GM12878 (cell line): Measurements from ENCODE around the gene NCOA4. TPM values are rescaled to one million over a fixed set of nuclear protein-coding genes. Genes with fewer than 3 reads are reported as not detected.

ENCODE experiments used
- ATAC-seq: fragments of 200-7000 bp; cut with Tn5 transposase; 3 replicates; pipeline ENCODE4 v1.9.1; 2020; ENCODE audit warnings: mild to moderate bottlenecking, moderate library complexity
- BruUV-seq: library from RNA; stranded (reverse); fragments of 400-500 nt; replicated peaks from 2 replicates; lab custom pipeline; 2021; lab: Mats Ljungman, UMichigan
- CTCF ChIA-PET: fragments of 300-600 bp; sonication (Branson Sonifier 250); formaldehyde crosslinking; extraction: SDS; loops from one replicate; lab custom pipeline; 2021; ENCODE audit warnings: inconsistent platforms; lab: Yijun Ruan, JAX
- POLR2A ChIA-PET: fragments of 350-600 bp; formaldehyde crosslinking; extraction: SDS; loops from one replicate; lab custom pipeline; 2021; ENCODE audit warnings: inconsistent platforms; lab: Charles Lee
- RAD21 ChIA-PET: fragments of 300-600 bp; sonication (Branson Sonifier 250); formaldehyde crosslinking; loops from one replicate; lab custom pipeline; 2023; ENCODE audit warnings: antibody characterized with exemption; ENCODE audit not compliant: unreplicated experiment; lab: Charles Lee
- SMC1A ChIA-PET: fragments of 300-600 bp; sonication (Branson Sonifier 250); formaldehyde crosslinking; loops from one replicate; lab custom pipeline; 2023; ENCODE audit not compliant: unreplicated experiment, uncharacterized antibody; lab: Charles Lee
- DNase-seq: peaks from one replicate; pipeline ENCODE4 v3.0.0-alpha.2; 2011; ENCODE audit warnings: low read depth, low spot score
- FAIRE-seq: peaks from 3 replicates; lab custom pipeline; 2011; peaks lifted over from hg19 to GRCh38; lab: Jason Lieb, UNC
- H2AFZ ChIP-seq: 2 replicates; pipeline ENCODE4 v1.6.0; 2011; ENCODE audit warnings: low read depth, low read length, control low read depth; ENCODE audit not compliant: control insufficient read depth
- H3K27ac ChIP-seq: 2 replicates; pipeline ENCODE4 v1.5.1; 2011; ENCODE audit warnings: control low read depth; ENCODE audit not compliant: control insufficient read depth, insufficient read depth
- H3K27me3 ChIP-seq, 2 experiments: replicated peaks in 1 of 2; 2 replicates each; pipeline versions ENCODE4 v1.6.0 to v1.6.1; 2011; ENCODE audit warnings: low read length in 1 of 2; ENCODE audit not compliant: control insufficient read depth in 2 of 2, insufficient read depth in 2 of 2
- H3K36me3 ChIP-seq, 2 experiments: 2 replicates each; pipeline ENCODE4 v1.5.1; 2011; ENCODE audit warnings: low read length in 1 of 2; ENCODE audit not compliant: control insufficient read depth in 2 of 2, insufficient read depth in 2 of 2
- H3K4me1 ChIP-seq: 2 replicates; pipeline ENCODE4 v1.6.1; 2011; ENCODE audit warnings: mild to moderate bottlenecking, low read length, moderate library complexity, mixed read lengths; ENCODE audit not compliant: control insufficient read depth, insufficient read depth
- H3K4me2 ChIP-seq: 2 replicates; pipeline ENCODE4 v1.6.0; 2011; ENCODE audit warnings: control low read depth; ENCODE audit not compliant: control insufficient read depth, insufficient read depth
- H3K4me3 ChIP-seq: fragments of 200-600 bp; sonication (generic); 2 replicates; pipeline ENCODE4 v1.5.1; 2016
- H3K79me2 ChIP-seq: 2 replicates; pipeline ENCODE4 v1.6.0; 2011; ENCODE audit warnings: low read length; ENCODE audit not compliant: control insufficient read depth, insufficient read depth
- H3K9ac ChIP-seq: 2 replicates; pipeline ENCODE4 v1.8.0; 2011; ENCODE audit warnings: low read length, control low read depth, mixed read lengths; ENCODE audit not compliant: control insufficient read depth, insufficient read depth
- H3K9me3 ChIP-seq: replicated peaks from 3 replicates; pipeline ENCODE4 v1.5.1; 2011; ENCODE audit warnings: mild to moderate bottlenecking, low read length; ENCODE audit not compliant: control insufficient read depth, insufficient read depth
- H4K20me1 ChIP-seq: 2 replicates; pipeline ENCODE4 v1.6.0; 2011; ENCODE audit not compliant: control insufficient read depth, insufficient read depth
- CBX5 ChIP-seq: sonication (generic); IDR thresholded peaks from 2 replicates; pipeline ENCODE4 v1.6.1; 2016; ENCODE audit warnings: low read depth, moderate library complexity, mild to moderate bottlenecking, inconsistent platforms
- E2F4 ChIP-seq: IDR thresholded peaks from 2 replicates; pipeline ENCODE4 v1.6.1; 2012; ENCODE audit warnings: low read depth, low read length, improper control_type of control experiment
- IRF5 ChIP-seq: fragments of 450-650 bp; IDR thresholded peaks from 2 replicates; pipeline ENCODE4 v1.6.1; 2017; ENCODE audit warnings: borderline replicate concordance
- MTA2 ChIP-seq: fragments of 450-650 bp; IDR thresholded peaks from 2 replicates; pipeline ENCODE4 v1.6.1; 2016; ENCODE audit warnings: low read depth, mild to moderate bottlenecking, moderate library complexity
- NFIC ChIP-seq: IDR thresholded peaks from 2 replicates; pipeline ENCODE4 v1.6.1; 2012; ENCODE audit warnings: low read depth, mild to moderate bottlenecking, inconsistent platforms, low read length, moderate library complexity
- NR2C1 ChIP-seq: fragments of 450-650 bp; IDR thresholded peaks from 2 replicates; pipeline ENCODE4 v1.6.1; 2017; ENCODE audit warnings: antibody characterized with exemption, mild to moderate bottlenecking, moderate library complexity
- NR2C2 ChIP-seq: IDR thresholded peaks from 2 replicates; pipeline ENCODE4 v1.6.1; 2011; ENCODE audit warnings: borderline replicate concordance, low read depth; ENCODE audit not compliant: control insufficient read depth, insufficient read length
- PAX8 ChIP-seq: fragments of 450-650 bp; IDR thresholded peaks from 2 replicates; pipeline ENCODE4 v1.6.1; 2017; ENCODE audit warnings: mild to moderate bottlenecking, moderate library complexity
- PRDM15 ChIP-seq: fragments of 450-650 bp; formaldehyde crosslinking; IDR thresholded peaks from 2 replicates; pipeline ENCODE4 v1.4.0; 2020; ENCODE audit warnings: mild to moderate bottlenecking, moderate library complexity
- RB1 ChIP-seq: fragments of 450-650 bp; formaldehyde crosslinking; IDR thresholded peaks from 2 replicates; pipeline ENCODE4 v1.6.1; 2017; ENCODE audit warnings: mild to moderate bottlenecking, borderline replicate concordance
- ZZZ3 ChIP-seq: IDR thresholded peaks from 2 replicates; pipeline ENCODE4 v1.6.1; 2011; ENCODE audit warnings: low read depth; ENCODE audit not compliant: control insufficient read depth, insufficient read length
- WGBS: methylation state at CpG from one replicate; pipeline ENCODE4 v1.1.6; 2016; ENCODE audit warnings: low lambda C conversion rate; ENCODE audit not compliant: insufficient replicate concordance, insufficient coverage; ENCODE audit errors: missing lambda C conversion rate; 5-methylcytosine and 5-hydroxymethylcytosine counted together
- in situ Hi-C: fragments of 300-500 bp; cut with MboI; formaldehyde crosslinking; loops from 9 replicates; pipeline ENCODE4 v1.14.3; 2018; ENCODE audit warnings: mixed read lengths
- intact Hi-C: fragments of 100-400 bp; cut with micrococcal nuclease; formaldehyde crosslinking; loops from one replicate; pipeline ENCODE4 v1.14.2; 2022; ENCODE audit not compliant: unreplicated experiment
- polyA plus RNA-seq, 11 experiments: library from polyadenylated mRNA; depleted of rRNA in 4 of 11; unstranded in 6 of 11; stranded (reverse) in 5 of 11; fragments of >200 nt; fragmentation: Nextera tagmentation in 4 of 11; fragmentation: Illumina TruSeq in 1 of 11; extraction: Ambion mirVana in 4 of 11; extraction: Trizol in 1 of 11; gene quantifications; 1 replicate in 1 of 11; 2 replicates in 10 of 11; pipeline versions ENCODE4 v1.2.1 to v1.2.3, GENCODE V29; 2011 to 2016; ENCODE audit warnings: inconsistent platforms in 2 of 11, missing spikeins in 2 of 11, low read depth in 1 of 11
- total RNA-seq, 4 experiments: library from RNA; depleted of rRNA in 3 of 4; stranded (reverse); fragments of >200 nt in 3 of 4; fragmentation: Illumina TruSeq in 1 of 4; extraction: Trizol in 1 of 4; gene quantifications; 2 replicates each; pipeline versions ENCODE4 v1.2.1 to v1.2.3, GENCODE V29; 2013 to 2021

The NCOA4 gene
- total and polyA plus RNA-seq, 10 of the 15 experiments (the other 5 are each of a cell fraction or from before 2014, with no cell fraction given) = 57.5 to 119 (median 100) TPM

GRCh38 chr10:46062723-46063428 is 32.5 kb upstream of the NCOA4 start:
- ATAC-seq = no peak
- Histone ChIP-seq H3K9ac (no peak overlapping the region), H3K36me3 (no peaks in the 10 kb centered on the region), H3K27me3 (peaks cover 0 to 2% of the 10 kb centered on the region in 2 experiments; a peak in 2 of 4 replicates), H3K4me3 (no peak overlapping the region), H3K4me1 (no peaks in the 10 kb centered on the region), H3K27ac (no peak overlapping the region), H3K9me3 (no peaks in the 10 kb centered on the region), H2AFZ (no peak overlapping the region), H4K20me1 (no peaks in the 10 kb centered on the region), H3K79me2 (no peaks in the 10 kb centered on the region), H3K4me2 (no peak overlapping the region)
- no peak for DNase-seq
- CTCF ChIA-PET = no interaction called here
- no peak for FAIRE-seq
- RAD21 ChIA-PET = no interaction called here
- intact Hi-C loops (no loop called here), in situ Hi-C loops (no loop called here)
- POLR2A ChIA-PET = no interaction called here
- WGBS = 57% methylated on average over 14 of the region's 14 CpGs
- no TSS peak for BruUV-seq
- SMC1A ChIA-PET = interaction anchor here (1.7 kb wide), 1 partner anchor 14 kb away, joined by 4 read pairs; no protein-coding TSS in a partner anchor
- TF ChIP-seq NR2C2 (no peak), CBX5 (no peak), MTA2 (no peak), NFIC (no peak), E2F4 (no peak)

GRCh38 chr10:46060706-46061105 is 30.3 kb upstream of the NCOA4 start:
- no peaks in the 10 kb centered on the region for H3K79me2 ChIP-seq
- BruUV-seq = no TSS peak
- CTCF ChIA-PET = no interaction called here
- H3K9me3 ChIP-seq = no peaks in the 10 kb centered on the region
- H3K27me3 ChIP-seq = peaks cover 0 to 2% of the 10 kb centered on the region in 2 experiments; a peak in 2 of 4 replicates
- H3K4me1 ChIP-seq = no peaks in the 10 kb centered on the region
- POLR2A ChIA-PET = no interaction called here
- H4K20me1 ChIP-seq = no peaks in the 10 kb centered on the region
- SMC1A ChIA-PET = no interaction called here
- H3K4me3 ChIP-seq = no peak overlapping the region
- FAIRE-seq (no peak), DNase-seq (no peak), ATAC-seq (no peak)
- no peak overlapping the region for H3K4me2 ChIP-seq
- WGBS = 0% methylated on average over 3 of the region's 3 CpGs
- H3K36me3 ChIP-seq = no peaks in the 10 kb centered on the region
- in situ Hi-C loops (no loop called here), intact Hi-C loops (no loop called here)
- no peak overlapping the region for H3K27ac ChIP-seq
- no peak overlapping the region for H2AFZ ChIP-seq
- RAD21 ChIA-PET = no interaction called here
- H3K9ac ChIP-seq = no peak overlapping the region
- TF ChIP-seq PAX8 = no peak
- no peak for TF ChIP-seq RB1
- no peak for TF ChIP-seq ZZZ3
- no peak for TF ChIP-seq NR2C1
- TF ChIP-seq PRDM15 (CRISPR knock-in tag) = no peak
- TF ChIP-seq IRF5 = no peak
